H1 (cell line): ENCODE measurements around the gene MACROD2.

Experiments
- CREB1 ChIP-seq: IDR thresholded peaks from 2 replicates; pipeline ENCODE4 v1.6.1; 2012; ENCODE audit warnings: inconsistent platforms
- CTCF ChIP-seq, 3 experiments: IDR thresholded peaks; 1 replicate in 2 of 3; 2 replicates in 1 of 3; pipeline versions ENCODE4 v1.5.1 to v1.6.1; 2011; ENCODE audit warnings: low read length in 3 of 3, mild to moderate bottlenecking in 3 of 3, inconsistent platforms in 2 of 3, low read depth in 1 of 3, moderate library complexity in 1 of 3; ENCODE audit not compliant: insufficient read depth in 1 of 3; ENCODE audit errors: control extremely low read depth in 1 of 3
- EZH2 ChIP-seq: fragments of 200-600 bp; sonication (generic); IDR thresholded peaks from 2 replicates; pipeline ENCODE4 v1.7.1; 2012; ENCODE audit warnings: low read depth, mild to moderate bottlenecking, moderate library complexity, low read length, inconsistent platforms; ENCODE audit not compliant: severe bottlenecking
- POLR2A ChIP-seq, 2 experiments: IDR thresholded peaks; 1 replicate in 1 of 2; 2 replicates in 1 of 2; pipeline ENCODE4 v1.6.1; 2011; ENCODE audit warnings: low read depth in 2 of 2, low read length in 2 of 2, mild to moderate bottlenecking in 2 of 2; ENCODE audit errors: control extremely low read depth in 1 of 2
- RAD21 ChIP-seq, 2 experiments: IDR thresholded peaks in 1 of 2; conservative IDR thresholded peaks in 1 of 2; 2 replicates each; pipeline ENCODE4 v1.6.1; 2011; ENCODE audit warnings: low read depth in 2 of 2, low read length in 2 of 2, improper control_type of control experiment in 1 of 2, inconsistent platforms in 1 of 2, mild to moderate bottlenecking in 1 of 2, moderate library complexity in 1 of 2
- YY1 ChIP-seq: IDR thresholded peaks from 2 replicates; pipeline ENCODE4 v1.6.1; 2011; ENCODE audit warnings: low read depth, mild to moderate bottlenecking, low read length

- no peak for TF ChIP-seq CTCF (IDR thresholded peaks at IDR 0.05; ENCODE audit: control extremely low read depth in 1 of 3, insufficient read depth in 1 of 3, low read depth in 1 of 3, low read length in 3 of 3)
- TF ChIP-seq CREB1, result no peak
- TF ChIP-seq RAD21 (IDR thresholded peaks at IDR 0.05 in 1 of 2, conservative IDR thresholded peaks at IDR 0.05 in 1 of 2; ENCODE audit: low read depth in 2 of 2, low read length in 2 of 2), result no peak
- no peak for TF ChIP-seq YY1
- no peak for TF ChIP-seq POLR2A (IDR thresholded peaks at IDR 0.05; ENCODE audit: control extremely low read depth in 1 of 2, low read depth in 2 of 2, low read length in 2 of 2)
- TF ChIP-seq EZH2, result no peak
Measured at GRCh38 chr20:14470977-14471661, 475.8 kb downstream of the MACROD2 start.
